ENCODE data around the gene OSBPL3. TPM values are rescaled to one million over a fixed set of nuclear protein-coding genes. Genes with fewer than 3 reads are reported as not detected.

Gene OSBPL3
- total and polyA plus RNA-seq, 10 donors, result 10.3 to 33.9 (median 26.8) TPM

DNA sequence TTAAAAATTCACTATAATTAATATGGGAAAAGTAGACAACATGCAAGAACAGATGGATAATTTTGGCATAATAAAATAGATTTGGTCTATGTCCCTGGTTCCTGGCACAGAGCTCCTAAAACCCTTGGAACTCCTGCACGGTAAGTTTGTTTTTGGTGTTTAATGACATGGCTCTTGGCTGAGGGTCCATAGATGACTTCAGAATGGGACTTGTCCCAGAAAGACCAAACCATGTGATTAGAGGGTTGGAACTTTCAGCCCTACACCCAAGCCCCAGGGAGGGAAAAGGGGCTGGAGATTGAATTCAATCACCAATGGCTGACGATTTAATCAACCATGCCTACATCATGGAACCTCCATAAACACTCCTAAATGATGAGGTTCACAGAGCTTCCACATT lies 210.1 kb downstream of the OSBPL3 start:
- Histone ChIP-seq H3K4me1 (no peaks in the 10 kb centered on the region), H3K27me3 (replicated peaks in 1 of 7) (peaks cover 0 to 11% (median 0%) of the 10 kb centered on the region in 7 donors), H3K4me3 (no peak overlapping the region), H3K9me3 (peaks cover 0 to 28% (median 5%) of the 10 kb centered on the region in 8 donors), H3K36me3 (no peaks in the 10 kb centered on the region), H3K27ac (no peak overlapping the region)
- TF ChIP-seq POLR2A (IDR thresholded peaks at IDR 0.05) (no peak), CTCF (IDR thresholded peaks at IDR 0.05 in 8 of 11, conservative IDR thresholded peaks at IDR 0.05 in 3 of 11) (no peak), POLR2AphosphoS5 (IDR thresholded peaks at IDR 0.05) (no peak)
- intact Hi-C loops (cut with DNase I; ENCODE audit: low total_unique reads), result no loop called here
- 78 to 94% (median 86%) methylated on average over 2 of the region's 2 CpGs for WGBS, 5 donors
- no peak for DNase-seq

- 74 to 79% (median 78%) methylated on average over 9 of the region's 9 CpGs for WGBS, 5 donors
- DNase-seq, result no peak
- no peak for TF ChIP-seq CTCF (IDR thresholded peaks at IDR 0.05 in 8 of 11, conservative IDR thresholded peaks at IDR 0.05 in 3 of 11)
- H3K27ac ChIP-seq, result no peak overlapping the region
- peaks cover 0 to 17% (median 0%) of the 10 kb centered on the region in 7 donors for H3K27me3 ChIP-seq (replicated peaks in 1 of 7)
- intact Hi-C loops (cut with DNase I; ENCODE audit: low total_unique reads), result no loop called here
- no peaks in the 10 kb centered on the region for H3K4me1 ChIP-seq
- no peak overlapping the region for H3K4me3 ChIP-seq
- H3K36me3 ChIP-seq, result no peaks in the 10 kb centered on the region
- peaks cover 0 to 28% (median 5%) of the 10 kb centered on the region in 8 donors for H3K9me3 ChIP-seq
These were observed 210.8 kb downstream of the OSBPL3 start for GRCh38 chr7:24769014-24769830.

- Histone ChIP-seq H3K9me3 (peaks cover 0 to 28% (median 5%) of the 10 kb centered on the region in 8 donors), H3K36me3 (no peaks in the 10 kb centered on the region), H3K27ac (no peak overlapping the region), H3K27me3 (replicated peaks in 1 of 7) (peaks cover 0 to 26% (median 0%) of the 10 kb centered on the region in 7 donors), H3K4me1 (no peaks in the 10 kb centered on the region), H3K4me3 (no peak overlapping the region)
- intact Hi-C loops (cut with DNase I; ENCODE audit: low total_unique reads), result no loop called here
- no peak for TF ChIP-seq POLR2AphosphoS5 (IDR thresholded peaks at IDR 0.05)
- no peak for TF ChIP-seq POLR2A (IDR thresholded peaks at IDR 0.05)
- TF ChIP-seq CTCF (IDR thresholded peaks at IDR 0.05 in 8 of 11, conservative IDR thresholded peaks at IDR 0.05 in 3 of 11), result no peak
- WGBS, 5 donors, result 74 to 86% (median 82%) methylated on average over 8 to 9 of the region's 9 CpGs
- no peak for DNase-seq
These were observed 212.0 kb downstream of the OSBPL3 start for GRCh38 chr7:24767878-24768569.
